Fibroblast of mammary gland (primary cell): ENCODE results near the gene SPSB2.

Source experiments
- DNase-seq: peaks from one replicate; pipeline ENCODE4 v3.0.0-alpha.2; 2010; ENCODE audit warnings: low read depth
- H3K4me3 ChIP-seq: 2 replicates; pipeline ENCODE4 v1.5.1; 2011; ENCODE audit warnings: low read depth, mild to moderate bottlenecking, low read length, moderate library complexity; ENCODE audit not compliant: control insufficient read depth
- TF ChIP-seq, protein P1 (sequence below): conservative IDR thresholded peaks from 2 replicates; pipeline ENCODE4 v1.5.1; 2011; ENCODE audit warnings: low read depth, low read length, inconsistent platforms; ENCODE audit not compliant: control insufficient read depth, insufficient read depth

Gene SPSB2, protein sequence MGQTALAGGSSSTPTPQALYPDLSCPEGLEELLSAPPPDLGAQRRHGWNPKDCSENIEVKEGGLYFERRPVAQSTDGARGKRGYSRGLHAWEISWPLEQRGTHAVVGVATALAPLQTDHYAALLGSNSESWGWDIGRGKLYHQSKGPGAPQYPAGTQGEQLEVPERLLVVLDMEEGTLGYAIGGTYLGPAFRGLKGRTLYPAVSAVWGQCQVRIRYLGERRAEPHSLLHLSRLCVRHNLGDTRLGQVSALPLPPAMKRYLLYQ

DNA sequence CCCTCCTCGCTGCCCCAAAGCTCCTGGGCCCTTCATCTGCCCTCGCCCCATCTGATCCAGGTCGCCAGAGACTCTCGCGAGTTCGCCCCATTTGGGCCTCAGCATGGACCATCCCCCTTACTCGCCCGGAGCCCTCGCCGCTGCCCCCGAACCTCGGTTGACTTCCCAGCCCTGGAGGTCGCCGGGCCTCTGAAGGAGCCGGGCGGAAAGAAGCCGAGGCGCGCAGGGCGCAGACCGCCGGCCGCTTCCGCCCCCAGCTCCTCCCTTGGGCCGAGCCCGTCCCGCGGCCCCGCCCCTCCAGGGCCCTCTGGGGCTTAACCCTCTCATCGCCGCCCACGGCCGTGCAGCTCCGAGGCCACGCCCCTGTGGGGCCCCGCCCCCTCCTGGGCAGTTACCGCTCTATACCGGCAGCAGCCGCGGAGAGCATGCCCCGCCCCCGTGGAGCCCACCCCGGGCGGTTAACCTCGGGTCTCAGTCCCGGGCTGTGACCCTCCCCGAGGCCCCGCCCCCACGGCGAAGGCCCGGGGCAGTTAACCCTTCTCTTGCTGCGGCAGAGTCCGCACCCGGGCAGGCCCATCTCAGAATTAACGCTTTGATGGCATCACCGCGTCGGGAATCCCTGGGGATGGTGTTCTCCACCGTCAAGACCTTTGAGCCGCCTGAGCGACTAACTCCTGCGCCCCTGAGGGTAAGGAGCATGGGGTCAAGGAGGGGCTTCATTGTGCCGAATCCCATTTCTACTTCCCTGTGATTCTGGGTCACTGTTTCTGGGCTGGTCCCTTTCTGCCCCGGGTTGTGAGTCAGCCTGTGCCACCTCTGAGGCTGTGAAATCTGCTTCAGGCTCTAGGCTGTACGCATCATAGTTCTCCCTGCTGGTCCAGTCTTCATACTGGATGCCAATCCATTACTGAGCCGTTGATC, at the start of gene SPSB2:
Gene SPSB2, minus strand, starts transcription at position 210 of the 921 bp plus-strand sequence. CDS start 402 bp downstream, outside the sequence.
- DNase-seq = peak; percentile 92
- TF ChIP-seq, protein P1, sequence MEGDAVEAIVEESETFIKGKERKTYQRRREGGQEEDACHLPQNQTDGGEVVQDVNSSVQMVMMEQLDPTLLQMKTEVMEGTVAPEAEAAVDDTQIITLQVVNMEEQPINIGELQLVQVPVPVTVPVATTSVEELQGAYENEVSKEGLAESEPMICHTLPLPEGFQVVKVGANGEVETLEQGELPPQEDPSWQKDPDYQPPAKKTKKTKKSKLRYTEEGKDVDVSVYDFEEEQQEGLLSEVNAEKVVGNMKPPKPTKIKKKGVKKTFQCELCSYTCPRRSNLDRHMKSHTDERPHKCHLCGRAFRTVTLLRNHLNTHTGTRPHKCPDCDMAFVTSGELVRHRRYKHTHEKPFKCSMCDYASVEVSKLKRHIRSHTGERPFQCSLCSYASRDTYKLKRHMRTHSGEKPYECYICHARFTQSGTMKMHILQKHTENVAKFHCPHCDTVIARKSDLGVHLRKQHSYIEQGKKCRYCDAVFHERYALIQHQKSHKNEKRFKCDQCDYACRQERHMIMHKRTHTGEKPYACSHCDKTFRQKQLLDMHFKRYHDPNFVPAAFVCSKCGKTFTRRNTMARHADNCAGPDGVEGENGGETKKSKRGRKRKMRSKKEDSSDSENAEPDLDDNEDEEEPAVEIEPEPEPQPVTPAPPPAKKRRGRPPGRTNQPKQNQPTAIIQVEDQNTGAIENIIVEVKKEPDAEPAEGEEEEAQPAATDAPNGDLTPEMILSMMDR = no peak
- peak within 1 kb of the TSS; percentile 82 for H3K4me3 ChIP-seq

DNA sequence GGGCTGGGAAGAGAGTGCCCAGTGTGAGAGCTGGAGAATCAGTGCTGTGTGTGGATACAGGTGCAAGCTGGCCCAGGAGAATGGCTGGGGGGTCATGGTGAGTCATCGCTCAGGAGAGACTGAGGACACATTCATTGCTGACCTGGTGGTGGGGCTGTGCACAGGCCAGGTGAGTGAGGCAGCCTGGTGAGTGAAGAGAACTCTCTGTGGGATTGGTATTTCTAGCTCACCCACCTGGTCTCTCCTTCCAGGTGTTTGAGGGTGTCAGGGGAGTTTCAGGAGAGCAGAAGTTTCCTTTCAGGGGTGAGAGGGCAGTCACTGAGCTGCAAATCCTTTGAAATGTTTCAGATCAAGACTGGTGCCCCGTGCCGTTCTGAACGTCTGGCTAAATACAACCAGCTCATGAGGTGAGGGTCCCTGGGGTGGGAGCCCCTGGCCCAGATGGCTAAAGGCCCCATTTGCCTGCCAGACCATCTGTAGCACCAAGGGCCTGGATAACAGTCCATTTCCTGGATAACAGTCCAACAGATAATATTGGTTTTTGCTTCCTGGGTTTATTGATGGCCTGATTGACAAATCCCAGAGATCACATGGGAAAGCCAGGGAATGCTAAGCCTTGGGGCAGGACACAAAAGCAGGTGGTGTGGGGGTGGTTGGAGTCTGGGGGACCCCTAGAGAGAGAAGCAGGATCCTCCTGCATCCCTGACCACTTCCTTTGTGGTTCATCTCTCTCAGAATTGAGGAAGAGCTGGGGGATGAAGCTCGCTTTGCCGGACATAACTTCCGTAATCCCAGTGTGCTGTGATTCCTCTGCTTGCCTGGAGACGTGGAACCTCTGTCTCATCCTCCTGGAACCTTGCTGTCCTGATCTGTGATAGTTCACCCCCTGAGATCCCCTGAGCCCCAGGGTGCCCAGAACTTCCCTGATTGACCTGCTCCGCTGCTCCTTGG, 49.2 kb upstream of the SPSB2 start:
- no peak for DNase-seq
- TF ChIP-seq, protein P1 = no peak
- H3K4me3 ChIP-seq = no peak overlapping the region

DNA sequence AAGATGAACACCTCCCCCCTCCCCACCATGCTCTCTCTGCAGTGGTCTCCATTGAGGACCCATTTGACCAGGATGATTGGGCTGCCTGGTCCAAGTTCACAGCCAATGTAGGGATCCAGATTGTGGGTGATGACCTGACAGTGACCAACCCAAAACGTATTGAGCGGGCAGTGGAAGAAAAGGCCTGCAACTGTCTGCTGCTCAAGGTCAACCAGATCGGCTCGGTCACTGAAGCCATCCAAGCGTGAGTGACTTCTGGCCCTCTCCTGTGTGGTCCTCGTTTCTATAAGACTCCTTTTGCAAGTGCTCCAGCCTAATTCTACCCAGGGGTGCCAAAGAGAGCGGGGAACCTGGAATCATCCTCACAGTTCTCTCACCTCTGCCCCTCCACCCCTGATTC, 48.4 kb upstream of the SPSB2 start:
- no peak overlapping the region for H3K4me3 ChIP-seq
- TF ChIP-seq, protein P1 = no peak
- DNase-seq = no peak

DNA sequence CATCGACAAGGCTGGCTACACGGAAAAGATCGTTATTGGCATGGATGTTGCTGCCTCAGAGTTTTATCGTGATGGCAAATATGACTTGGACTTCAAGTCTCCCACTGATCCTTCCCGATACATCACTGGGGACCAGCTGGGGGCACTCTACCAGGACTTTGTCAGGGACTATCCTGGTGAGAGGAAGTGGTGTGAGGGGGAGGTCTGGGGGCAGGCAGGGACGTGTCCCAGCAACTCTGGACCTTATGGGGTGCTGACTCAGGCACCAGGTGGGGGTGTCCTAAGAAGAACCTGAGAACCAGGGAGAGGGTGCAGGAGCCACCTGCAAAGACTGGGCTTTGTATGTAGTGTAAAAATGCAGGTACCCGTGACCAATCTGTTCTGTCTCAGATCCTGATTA, 46.5 kb upstream of the SPSB2 start:
- DNase-seq = no peak
- H3K4me3 ChIP-seq = no peak overlapping the region
- TF ChIP-seq, protein P1 = no peak

DNA sequence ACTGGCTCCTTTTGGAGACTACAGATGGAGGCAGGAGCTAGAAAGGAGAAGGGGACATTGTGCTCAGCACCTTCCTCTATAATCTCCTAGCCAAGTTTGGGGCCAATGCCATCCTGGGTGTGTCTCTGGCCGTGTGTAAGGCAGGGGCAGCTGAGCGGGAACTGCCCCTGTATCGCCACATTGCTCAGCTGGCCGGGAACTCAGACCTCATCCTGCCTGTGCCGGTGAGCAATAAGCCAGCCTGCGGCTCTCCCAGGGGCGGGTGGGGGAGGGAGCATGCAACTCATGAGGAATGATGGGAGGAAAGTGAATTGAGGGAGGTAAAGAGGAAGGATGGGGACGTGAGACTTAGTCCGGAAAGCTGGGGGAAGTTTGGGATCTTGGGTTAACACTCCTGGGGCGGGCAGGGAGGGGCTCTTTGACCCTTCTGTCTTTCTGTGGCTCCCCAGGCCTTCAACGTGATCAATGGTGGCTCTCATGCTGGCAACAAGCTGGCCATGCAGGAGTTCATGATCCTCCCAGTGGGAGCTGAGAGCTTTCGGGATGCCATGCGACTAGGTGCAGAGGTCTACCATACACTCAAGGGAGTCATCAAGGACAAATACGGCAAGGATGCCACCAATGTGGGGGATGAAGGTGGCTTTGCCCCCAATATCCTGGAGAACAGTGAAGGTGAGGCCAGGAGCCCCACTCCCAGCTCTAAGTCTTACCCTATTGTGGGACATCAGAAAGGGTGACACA, 44.6 kb upstream of the SPSB2 start:
- TF ChIP-seq, protein P1 = no peak
- DNase-seq = peak; percentile 47

More for the DNA sequence above, 44.6 kb upstream of the SPSB2 start:
- H3K4me3 ChIP-seq = no peak overlapping the region
